Sigmoid colon (tissue), 7 donors: ENCODE measurements around the gene GTSE1. TPM values are rescaled to one million over a fixed set of nuclear protein-coding genes. Genes with fewer than 3 reads are reported as not detected.

ENCODE experiments used
- DNase-seq: peaks from one replicate; pipeline ENCODE4 v3.0.0-alpha.2; 2019
- H3K27ac ChIP-seq, 4 donors: fragments of 200-600 bp; sonication (generic); one replicate each; pipeline ENCODE4 v1.5.1; 2016 to 2019; ENCODE audit warnings: mild to moderate bottlenecking in 1 of 4
- H3K27me3 ChIP-seq, 3 donors: fragments of 200-600 bp; sonication (generic); one replicate each; pipeline ENCODE4 v1.5.1; 2019; ENCODE audit warnings: mild to moderate bottlenecking in 1 of 3
- H3K36me3 ChIP-seq, 4 donors: fragments of 200-600 bp; sonication (generic); one replicate each; pipeline ENCODE4 v1.5.1; 2016 to 2019
- H3K4me1 ChIP-seq, 4 donors: fragments of 200-600 bp; sonication (generic); one replicate each; pipeline ENCODE4 v1.5.1; 2017 to 2019
- H3K4me3 ChIP-seq, 4 donors: fragments of 200-600 bp; sonication (generic); one replicate each; pipeline ENCODE4 v1.5.1; 2017 to 2019; ENCODE audit warnings: mild to moderate bottlenecking in 2 of 4, moderate library complexity in 1 of 4
- H3K9me3 ChIP-seq, 4 donors: fragments of 200-600 bp in 3 of 4; sonication (generic) in 3 of 4; one replicate each; pipeline versions ENCODE4 v1.5.1 to v1.6.1; 2013 to 2019
- CTCF ChIP-seq, 4 experiments: fragments of 450-650 bp in 3 of 4; fragments of 200-600 bp in 1 of 4; IDR thresholded peaks; one replicate each; pipeline ENCODE4 v1.5.1; 2016 to 2019; ENCODE audit warnings: antibody characterized with exemption in 4 of 4, mild to moderate bottlenecking in 3 of 4, moderate library complexity in 2 of 4
- EP300 ChIP-seq, 4 donors: sonication (generic); formaldehyde crosslinking; IDR thresholded peaks; one replicate each; pipeline ENCODE4 v1.6.1; 2017; ENCODE audit warnings: antibody characterized with exemption in 4 of 4
- POLR2A ChIP-seq, 2 donors: fragments of 450-650 bp; IDR thresholded peaks; one replicate each; pipeline ENCODE4 v1.6.1; 2016; ENCODE audit warnings: antibody characterized with exemption in 2 of 2, mild to moderate bottlenecking in 2 of 2, moderate library complexity in 2 of 2
- POLR2AphosphoS5 ChIP-seq, 4 donors: sonication (generic); formaldehyde crosslinking; IDR thresholded peaks; one replicate each; pipeline ENCODE4 v1.6.1; 2017; ENCODE audit warnings: antibody characterized with exemption in 4 of 4
- WGBS, 2 donors: extraction: QIAGEN DNeasy Blood & Tissue Kit; methylation state at CpG; one replicate each; pipeline ENCODE4 v1.1.7; 2013; 5-methylcytosine and 5-hydroxymethylcytosine counted together
- intact Hi-C: fragments of 100-400 bp; cut with DNase I; formaldehyde crosslinking; loops from one replicate; pipeline ENCODE4 v1.15.1; 2023
- polyA plus RNA-seq, 3 donors: library from polyadenylated mRNA; stranded (reverse); fragments of 200-250 nt; gene quantifications; one replicate each; pipeline ENCODE4 v1.2.3, GENCODE V29; 2013
- total RNA-seq, 4 donors: library from RNA; depleted of rRNA; stranded (reverse); fragments of >200 nt; gene quantifications; one replicate each; pipeline ENCODE4 v1.1.0, GENCODE V29; 2016
- donor health status: healthy with polysubstance abuse.
- donor health status: Bipolar disorder and iron deficiency.
- donor health status: healthy.

The GTSE1 gene
- total and polyA plus RNA-seq, 7 donors, result 0.27 to 14.3 (median 0.99) TPM; not detected in 1

DNA sequence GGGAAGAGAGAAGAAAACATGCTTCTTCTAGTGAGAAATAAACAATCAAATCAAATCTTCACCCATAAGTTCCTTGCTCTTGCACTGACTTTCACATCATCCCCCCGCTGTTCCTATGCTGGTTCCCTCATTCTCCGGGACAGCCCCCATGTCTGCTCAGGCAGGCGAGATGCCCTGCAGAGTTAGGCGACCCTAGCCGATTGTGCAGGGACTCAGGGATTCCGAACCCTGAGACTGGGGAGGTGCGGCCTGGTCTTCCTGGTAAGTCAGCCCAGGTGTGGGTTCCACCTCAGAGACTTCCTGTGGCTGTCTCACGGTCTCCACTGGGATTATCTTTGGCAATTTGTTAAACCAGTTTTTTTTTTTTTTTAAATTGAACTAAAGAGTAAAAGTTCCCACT is 22.3 kb upstream of the GTSE1 start:
- TF ChIP-seq CTCF (IDR thresholded peaks at IDR 0.05), result no peak
- no peak for TF ChIP-seq POLR2AphosphoS5 (IDR thresholded peaks at IDR 0.05)
- no peak for TF ChIP-seq EP300 (IDR thresholded peaks at IDR 0.05)
- TF ChIP-seq POLR2A (IDR thresholded peaks at IDR 0.05), result no peak
- Histone ChIP-seq H3K4me3 (no peak overlapping the region), H3K36me3 (peaks cover 22 to 85% (median 53%) of the 10 kb centered on the region in 4 donors), H3K27me3 (no peaks in the 10 kb centered on the region), H3K27ac (no peak overlapping the region), H3K4me1 (peaks cover 0 to 10% (median 1%) of the 10 kb centered on the region in 4 donors), H3K9me3 (no peaks in the 10 kb centered on the region)
- intact Hi-C loops, result no loop called here
- 96 to 97% methylated on average over 8 of the region's 8 CpGs for WGBS, 2 donors
- no peak for DNase-seq

DNA sequence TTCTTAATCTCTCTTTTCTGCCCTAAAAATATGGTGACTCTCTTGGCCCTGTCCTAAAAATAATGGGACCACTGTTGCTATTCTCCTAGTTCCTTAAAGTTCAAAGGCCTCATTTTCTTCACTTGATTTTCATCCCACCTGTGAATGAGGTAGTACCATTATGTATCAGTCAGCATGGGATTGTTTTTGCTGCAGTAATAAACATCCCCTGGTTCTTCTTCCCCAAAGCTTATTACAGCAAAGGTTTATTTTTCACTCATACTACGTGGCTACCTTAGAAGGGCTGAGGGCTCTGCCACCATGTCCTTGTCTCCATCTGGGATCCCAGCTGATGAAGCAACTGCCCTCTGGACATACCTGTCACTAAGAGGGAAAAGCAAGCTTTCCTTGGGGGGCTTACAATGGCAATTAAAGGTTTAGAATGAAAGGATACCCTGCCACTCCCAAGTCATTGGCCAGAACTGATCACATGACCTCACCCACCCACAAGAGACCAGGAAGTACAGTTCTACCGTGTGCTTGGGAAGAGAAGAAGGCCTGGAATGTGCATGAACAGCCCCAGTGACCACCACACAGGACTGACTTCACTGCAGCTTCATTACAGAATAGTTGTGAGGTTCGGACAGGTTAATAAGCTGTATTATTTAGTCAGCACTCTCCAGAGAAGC is 21.1 kb upstream of the GTSE1 start:
- Histone ChIP-seq H3K27ac (no peak overlapping the region), H3K27me3 (no peaks in the 10 kb centered on the region), H3K4me1 (no peaks in the 10 kb centered on the region), H3K9me3 (no peaks in the 10 kb centered on the region), H3K36me3 (peaks cover 30 to 88% (median 63%) of the 10 kb centered on the region in 4 donors), H3K4me3 (no peak overlapping the region)
- no peak for DNase-seq
- intact Hi-C loops, result no loop called here
- TF ChIP-seq POLR2A (IDR thresholded peaks at IDR 0.05) (no peak), POLR2AphosphoS5 (IDR thresholded peaks at IDR 0.05) (no peak), CTCF (IDR thresholded peaks at IDR 0.05) (no peak), EP300 (IDR thresholded peaks at IDR 0.05) (no peak)
- 67 to 89% methylated on average over 3 of the region's 3 CpGs for WGBS, 2 donors

GRCh38 chr22:46276563-46276962 is 20.1 kb upstream of the GTSE1 start:
- no peaks in the 10 kb centered on the region for H3K4me1 ChIP-seq
- TF ChIP-seq POLR2A (IDR thresholded peaks at IDR 0.05) (no peak), CTCF (IDR thresholded peaks at IDR 0.05) (no peak), EP300 (IDR thresholded peaks at IDR 0.05) (no peak), POLR2AphosphoS5 (IDR thresholded peaks at IDR 0.05) (no peak)
- WGBS, 2 donors, result 95 to 98% methylated on average over 7 of the region's 7 CpGs
- H3K9me3 ChIP-seq, result no peaks in the 10 kb centered on the region
- intact Hi-C loops, result no loop called here
- no peak overlapping the region for H3K27ac ChIP-seq
- DNase-seq, result no peak
- H3K27me3 ChIP-seq, result no peaks in the 10 kb centered on the region
- H3K36me3 ChIP-seq, result peaks cover 36 to 97% (median 71%) of the 10 kb centered on the region in 4 donors
- H3K4me3 ChIP-seq, result no peak overlapping the region

DNA sequence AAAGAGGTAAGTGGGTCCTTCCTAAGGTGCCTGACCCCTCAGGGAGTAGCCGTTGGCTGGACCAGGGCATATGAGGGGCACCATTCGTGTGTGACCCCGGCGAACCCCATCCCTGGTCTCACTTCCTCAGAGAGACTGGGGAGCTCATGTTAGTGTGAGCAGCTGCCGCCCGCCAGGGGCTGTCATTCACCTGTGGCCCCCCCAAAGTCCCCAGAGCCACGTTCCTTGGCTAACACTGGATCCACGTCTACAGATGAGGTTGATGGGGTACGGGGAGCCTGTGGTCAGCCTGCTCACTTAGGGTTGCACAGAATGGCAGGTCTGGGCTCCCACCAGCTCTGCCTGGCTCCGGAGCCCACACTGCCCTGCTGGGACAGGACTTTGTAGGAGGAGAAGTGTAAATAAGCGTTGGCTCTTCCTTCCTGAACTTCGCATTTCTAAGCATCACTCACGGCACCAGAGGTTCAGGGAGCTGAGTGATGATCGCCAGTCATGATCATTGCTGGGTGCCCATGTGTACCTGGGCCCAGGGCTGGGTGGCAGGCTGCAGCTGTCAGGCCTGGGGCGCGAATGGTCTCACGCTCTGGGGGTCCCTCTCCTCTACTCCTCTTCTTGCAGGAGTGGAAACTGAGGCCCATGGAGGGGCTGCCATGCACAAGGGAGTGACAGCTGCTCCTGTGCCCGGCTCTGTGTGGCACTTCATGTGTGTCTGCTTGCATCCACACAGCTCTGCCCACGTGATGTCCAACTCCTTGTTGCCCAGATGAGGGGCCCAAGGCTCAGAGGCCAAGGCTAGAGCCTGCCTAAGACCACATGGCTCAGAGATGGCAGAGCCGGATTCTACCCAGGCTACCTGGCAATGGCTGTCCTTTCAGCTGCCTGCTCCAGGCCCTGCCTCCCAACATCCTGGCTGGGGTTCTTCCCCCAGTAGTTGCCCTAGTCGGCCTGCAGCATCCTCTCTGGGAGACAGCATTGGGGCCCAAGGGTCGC is 17.7 kb upstream of the GTSE1 start:
- Histone ChIP-seq H3K36me3 (peaks cover 44 to 96% (median 68%) of the 10 kb centered on the region in 4 donors), H3K27me3 (no peaks in the 10 kb centered on the region), H3K27ac (no peak overlapping the region), H3K9me3 (no peaks in the 10 kb centered on the region), H3K4me3 (no peak overlapping the region), H3K4me1 (no peaks in the 10 kb centered on the region)
- TF ChIP-seq POLR2AphosphoS5 (IDR thresholded peaks at IDR 0.05) (no peak), EP300 (IDR thresholded peaks at IDR 0.05) (no peak), CTCF (IDR thresholded peaks at IDR 0.05) (no peak)
- WGBS, 2 donors, result 92 to 96% methylated on average over 22 of the region's 22 CpGs
- intact Hi-C loops, result no loop called here
- DNase-seq, result no peak
